ENCODE results near the gene CARMIL3.
"Not testable (repeated sequence)": the region's sequence is repeated elsewhere in the genome, so short reads cannot be mapped to it uniquely, and the experiment has no call there.

Gene CARMIL3

DNA sequence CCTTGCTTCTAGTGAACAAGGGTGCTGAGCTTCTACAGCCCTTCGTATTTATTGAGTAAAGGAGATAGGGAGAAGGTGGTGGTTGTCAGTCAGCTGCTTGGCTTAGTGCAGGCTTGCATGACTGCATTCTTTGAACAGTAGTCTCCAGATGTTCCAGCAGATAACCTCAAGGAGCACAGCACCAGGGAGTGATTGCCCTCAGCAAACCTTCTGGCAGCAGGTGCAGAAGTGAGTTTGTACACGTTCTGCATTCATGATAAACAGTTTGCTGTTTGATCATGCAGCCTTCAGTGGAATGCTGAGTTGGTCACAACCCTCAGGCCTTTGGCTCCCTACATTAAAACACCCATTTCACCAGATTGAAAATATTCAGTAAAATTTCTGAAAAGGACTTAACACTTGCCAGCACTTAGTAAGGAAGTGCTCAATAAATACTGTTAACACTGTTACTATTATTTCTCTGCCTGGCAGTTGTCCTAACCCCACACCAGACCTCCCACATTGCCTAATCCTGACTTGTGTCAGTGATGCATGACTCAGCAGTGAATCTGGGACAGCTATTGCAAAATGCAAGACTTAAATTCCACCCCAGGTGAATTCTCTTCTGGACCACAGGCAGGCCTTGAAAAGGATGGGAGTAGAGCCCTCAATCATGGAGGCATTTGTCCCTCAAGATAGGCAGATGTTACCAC is 18.9 kb upstream of the CARMIL3 start:
- Histone ChIP-seq H2AFZ (ENCODE audit: low read depth, low read length) (no peak overlapping the region), H4K20me1 (ENCODE audit: insufficient read depth, low read length) (no peaks in the 10 kb centered on the region), H3K4me2 (ENCODE audit: low read length) (no peak overlapping the region), H3K4me3 (ENCODE audit: low read length) (no peak overlapping the region), H3K4me1 (ENCODE audit: low read length) (peaks cover 9% of the 10 kb centered on the region), H3K36me3 (replicated peaks; ENCODE audit: low read depth, low read length) (no peaks in the 10 kb centered on the region), H3K27ac (ENCODE audit: low read length) (no peak overlapping the region), H3K9me3 (ENCODE audit: insufficient read depth, low read length) (no peaks in the 10 kb centered on the region), H3K27me3 (ENCODE audit: low read depth, low read length) (no peaks in the 10 kb centered on the region), H3K9ac (ENCODE audit: low read length) (no peak overlapping the region), H3K79me2 (ENCODE audit: low read length) (no peaks in the 10 kb centered on the region)
- no peak for TF ChIP-seq CTCF (IDR thresholded peaks at IDR 0.05; ENCODE audit: low read depth, low read length)
- TF ChIP-seq EZH2phosphoT487 (IDR thresholded peaks at IDR 0.05; ENCODE audit: low read depth) = no peak

- H3K4me1 ChIP-seq (ENCODE audit: low read length); H3K79me2 ChIP-seq (ENCODE audit: low read length); H3K27ac ChIP-seq (ENCODE audit: low read length); H3K9me3 ChIP-seq (ENCODE audit: insufficient read depth, low read length); H4K20me1 ChIP-seq (ENCODE audit: insufficient read depth, low read length); H3K36me3 ChIP-seq (replicated peaks; ENCODE audit: low read depth, low read length); H3K27me3 ChIP-seq (ENCODE audit: low read depth, low read length): not testable (repeated sequence)
- Histone ChIP-seq H3K4me2 (ENCODE audit: low read length) (peak overlapping the region; percentile 90), H3K4me3 (ENCODE audit: low read length) (peak overlapping the region; percentile 85), H3K9ac (ENCODE audit: low read length) (peak overlapping the region; percentile 77), H2AFZ (ENCODE audit: low read depth, low read length) (peak overlapping the region; percentile 99; the same call in 1 of the 2 replicates)
Observed at GRCh38 chr14:24035769-24036168, 16.0 kb upstream of the CARMIL3 start.

- Histone ChIP-seq H3K27ac (ENCODE audit: low read length) (peak overlapping the region; percentile 38), H3K9ac (ENCODE audit: low read length) (peak overlapping the region; percentile 77), H3K36me3 (replicated peaks; ENCODE audit: low read depth, low read length) (no peaks in the 10 kb centered on the region), H3K27me3 (ENCODE audit: low read depth, low read length) (no peaks in the 10 kb centered on the region), H3K4me2 (ENCODE audit: low read length) (peak overlapping the region; percentile 90), H3K9me3 (ENCODE audit: insufficient read depth, low read length) (no peaks in the 10 kb centered on the region), H2AFZ (ENCODE audit: low read depth, low read length) (peak overlapping the region; percentile 99), H3K4me3 (ENCODE audit: low read length) (peak overlapping the region; percentile 85), H4K20me1 (ENCODE audit: insufficient read depth, low read length) (no peaks in the 10 kb centered on the region), H3K79me2 (ENCODE audit: low read length) (no peaks in the 10 kb centered on the region), H3K4me1 (ENCODE audit: low read length) (peaks cover 9% of the 10 kb centered on the region)
- TF ChIP-seq CTCF (IDR thresholded peaks at IDR 0.05; ENCODE audit: low read depth, low read length) (peak; percentile 80), EZH2phosphoT487 (IDR thresholded peaks at IDR 0.05; ENCODE audit: low read depth) (no peak)
Observed at GRCh38 chr14:24036169-24036962, 15.4 kb upstream of the CARMIL3 start.

DNA sequence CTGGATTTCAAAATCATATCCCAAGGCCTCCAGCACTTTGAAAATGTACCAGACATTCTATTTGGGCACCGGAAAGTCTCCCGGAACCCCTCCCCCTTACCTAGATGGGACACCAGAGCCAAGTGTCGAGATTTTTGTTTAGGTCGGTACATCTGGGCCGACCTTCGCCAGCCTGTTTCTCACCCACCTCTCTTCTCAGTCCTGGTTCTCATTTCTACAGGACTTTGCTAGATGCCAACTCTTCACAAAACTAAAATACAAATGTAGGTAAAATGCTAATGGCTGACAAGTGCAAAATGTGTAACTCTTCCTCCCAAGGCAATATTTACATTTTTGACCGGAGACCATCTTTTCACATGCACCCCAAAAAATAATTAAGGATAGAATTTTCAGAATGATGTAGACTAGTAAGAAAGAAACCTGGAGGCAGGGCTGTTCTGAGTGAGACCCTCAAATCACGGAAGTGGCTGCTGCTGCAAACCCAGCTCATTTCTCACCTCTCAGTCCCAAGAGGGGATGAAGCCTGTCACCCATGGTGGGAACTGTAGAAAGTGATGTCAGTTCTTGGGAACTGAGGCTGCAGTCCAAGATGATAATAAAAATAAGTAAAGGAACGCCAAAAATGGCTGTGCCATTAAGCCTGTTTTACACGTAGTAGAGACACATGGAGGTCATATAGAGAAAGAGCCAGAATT is 14.7 kb upstream of the CARMIL3 start:
- peak overlapping the region; percentile 85 for H3K4me3 ChIP-seq (ENCODE audit: low read length)
- not testable (repeated sequence) for H4K20me1 ChIP-seq (ENCODE audit: insufficient read depth, low read length); H3K9me3 ChIP-seq (ENCODE audit: insufficient read depth, low read length); H3K36me3 ChIP-seq (replicated peaks; ENCODE audit: low read depth, low read length); H3K27ac ChIP-seq (ENCODE audit: low read length); H3K27me3 ChIP-seq (ENCODE audit: low read depth, low read length); H3K79me2 ChIP-seq (ENCODE audit: low read length); H3K4me1 ChIP-seq (ENCODE audit: low read length)
- H3K9ac ChIP-seq (ENCODE audit: low read length) = peak overlapping the region; percentile 77
- peak overlapping the region; percentile 90 for H3K4me2 ChIP-seq (ENCODE audit: low read length)
- peak overlapping the region; percentile 99 for H2AFZ ChIP-seq (ENCODE audit: low read depth, low read length)
